Thyroid gland (tissue), 4 donors: ENCODE measurements around the gene NCKAP5.
"Not testable (repeated sequence)": the region's sequence is repeated elsewhere in the genome, so short reads cannot be mapped to it uniquely, and the experiment has no call there.

Experiments used
- CTCF ChIP-seq, 6 experiments: fragments of 200-600 bp in 3 of 6; fragments of 450-650 bp in 3 of 6; sonication (generic) in 3 of 6; IDR thresholded peaks; one replicate each; pipeline ENCODE4 v1.5.1; 2016 to 2019; ENCODE audit warnings: antibody characterized with exemption in 6 of 6, mild to moderate bottlenecking in 2 of 6, inconsistent platforms in 1 of 6, moderate library complexity in 1 of 6
- POLR2A ChIP-seq, 2 donors: fragments of 450-650 bp; IDR thresholded peaks; one replicate each; pipeline ENCODE4 v1.6.1; 2017; ENCODE audit warnings: antibody characterized with exemption in 2 of 2, mild to moderate bottlenecking in 2 of 2, moderate library complexity in 1 of 2

GRCh38 chr2:133470446-133470845 is 97.8 kb downstream of the NCKAP5 start:
- not testable (repeated sequence) for TF ChIP-seq CTCF, POLR2A (IDR thresholded peaks at IDR 0.05)
